AG09319 (cell line): ENCODE data around the gene KIAA0586.

Experiments
- DNase-seq: peaks from one replicate; pipeline ENCODE4 v3.0.0-alpha.2; 2010; ENCODE audit warnings: low read depth; ENCODE audit errors: extremely low read depth
- TF ChIP-seq, protein P1 (sequence below): IDR thresholded peaks from 2 replicates; pipeline ENCODE4 v1.5.1; 2011; ENCODE audit warnings: low read depth, mild to moderate bottlenecking, inconsistent platforms, low read length, moderate library complexity

KIAA0586 gene

DNA sequence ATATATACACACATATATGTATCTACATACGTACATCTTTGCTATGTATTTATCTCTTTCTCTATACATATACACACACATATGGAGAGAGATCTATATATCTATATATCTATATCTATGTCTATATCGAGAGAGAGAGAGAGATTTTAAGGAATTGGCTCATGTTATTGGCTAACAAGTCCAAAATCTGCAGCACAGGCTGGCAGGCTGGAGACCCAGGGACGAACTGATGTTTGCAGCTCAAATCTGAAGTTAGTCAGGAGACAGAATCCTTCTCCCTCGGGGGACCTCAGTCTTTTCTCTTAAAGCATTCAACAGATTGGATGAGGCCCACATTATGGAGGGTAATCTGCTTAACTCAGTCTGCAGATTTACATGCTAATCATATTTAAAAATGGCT, 169.5 kb downstream of the KIAA0586 start:
- no peak for DNase-seq
- TF ChIP-seq, protein P1, sequence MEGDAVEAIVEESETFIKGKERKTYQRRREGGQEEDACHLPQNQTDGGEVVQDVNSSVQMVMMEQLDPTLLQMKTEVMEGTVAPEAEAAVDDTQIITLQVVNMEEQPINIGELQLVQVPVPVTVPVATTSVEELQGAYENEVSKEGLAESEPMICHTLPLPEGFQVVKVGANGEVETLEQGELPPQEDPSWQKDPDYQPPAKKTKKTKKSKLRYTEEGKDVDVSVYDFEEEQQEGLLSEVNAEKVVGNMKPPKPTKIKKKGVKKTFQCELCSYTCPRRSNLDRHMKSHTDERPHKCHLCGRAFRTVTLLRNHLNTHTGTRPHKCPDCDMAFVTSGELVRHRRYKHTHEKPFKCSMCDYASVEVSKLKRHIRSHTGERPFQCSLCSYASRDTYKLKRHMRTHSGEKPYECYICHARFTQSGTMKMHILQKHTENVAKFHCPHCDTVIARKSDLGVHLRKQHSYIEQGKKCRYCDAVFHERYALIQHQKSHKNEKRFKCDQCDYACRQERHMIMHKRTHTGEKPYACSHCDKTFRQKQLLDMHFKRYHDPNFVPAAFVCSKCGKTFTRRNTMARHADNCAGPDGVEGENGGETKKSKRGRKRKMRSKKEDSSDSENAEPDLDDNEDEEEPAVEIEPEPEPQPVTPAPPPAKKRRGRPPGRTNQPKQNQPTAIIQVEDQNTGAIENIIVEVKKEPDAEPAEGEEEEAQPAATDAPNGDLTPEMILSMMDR, result no peak

DNA sequence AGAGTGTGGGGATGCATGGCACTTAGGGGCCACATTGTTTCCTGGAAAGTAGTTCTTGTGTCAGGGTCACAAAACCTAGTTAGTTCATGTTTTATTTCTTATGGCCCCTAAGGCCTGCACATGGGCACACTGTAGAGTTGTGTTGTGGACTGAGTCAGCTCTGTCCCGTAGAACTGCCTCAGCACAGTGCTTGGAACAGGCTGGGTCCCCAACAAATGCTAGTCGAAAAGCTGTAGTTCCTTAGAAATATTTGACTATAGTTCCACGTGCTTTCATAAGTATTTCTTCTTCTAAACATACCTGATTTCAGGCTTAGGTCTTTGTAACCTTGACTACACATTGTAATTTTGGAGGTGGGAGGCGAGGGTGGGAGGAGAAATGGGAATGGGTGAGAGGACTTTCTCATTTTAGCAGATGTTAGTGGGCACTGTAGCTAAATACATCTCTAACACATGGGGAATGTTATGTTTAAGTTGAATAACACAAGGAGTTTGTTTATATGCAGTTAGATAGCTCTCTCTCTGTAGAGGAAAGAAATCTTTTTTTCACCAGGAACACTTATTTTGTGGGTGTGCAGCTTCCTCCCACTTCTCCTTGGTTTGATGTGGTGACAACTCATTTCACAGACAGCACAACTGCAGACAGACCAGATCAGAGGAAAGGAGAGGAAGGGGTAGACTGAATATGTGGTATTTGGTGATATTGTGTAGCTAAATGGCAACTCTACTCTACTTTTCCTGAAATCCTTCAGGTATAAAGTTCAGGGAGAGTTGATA, 170.7 kb downstream of the KIAA0586 start:
- DNase-seq, result no peak
- TF ChIP-seq, protein P1, result no peak

DNA sequence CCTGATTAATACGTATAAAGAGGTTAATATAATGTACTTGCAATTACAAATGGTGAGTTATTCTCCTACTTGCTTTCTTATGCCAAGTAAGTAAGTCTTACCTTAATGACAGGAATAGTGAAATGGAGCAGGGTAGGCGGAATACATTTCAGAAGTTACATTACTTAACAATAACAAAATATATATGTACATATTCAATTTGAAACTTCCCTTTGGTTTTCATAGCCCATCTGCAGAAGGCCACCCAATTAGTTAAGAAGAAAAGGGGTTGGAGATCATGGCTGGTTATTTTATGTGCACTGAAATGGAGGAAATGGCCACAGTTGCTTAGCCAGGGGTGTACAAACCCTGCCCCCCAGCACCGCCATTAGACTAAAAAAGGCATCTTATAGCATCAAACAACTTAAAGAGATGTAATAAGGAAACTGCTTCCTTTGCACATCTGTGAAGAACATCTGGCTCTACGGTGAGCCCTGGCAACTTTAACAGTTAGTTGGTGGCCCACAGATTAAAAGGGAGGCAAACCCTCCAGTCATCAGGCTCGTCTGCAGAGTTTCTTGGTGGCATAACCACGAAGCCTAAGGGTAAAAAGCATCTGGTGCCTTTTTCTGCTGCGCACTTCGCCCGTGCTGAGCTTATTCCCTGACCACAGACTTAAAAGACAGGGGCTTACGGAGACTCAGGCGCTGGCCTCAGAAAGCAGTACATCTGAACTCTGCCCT, 171.4 kb downstream of the KIAA0586 start:
- TF ChIP-seq, protein P1, result no peak
- DNase-seq, result no peak

DNA sequence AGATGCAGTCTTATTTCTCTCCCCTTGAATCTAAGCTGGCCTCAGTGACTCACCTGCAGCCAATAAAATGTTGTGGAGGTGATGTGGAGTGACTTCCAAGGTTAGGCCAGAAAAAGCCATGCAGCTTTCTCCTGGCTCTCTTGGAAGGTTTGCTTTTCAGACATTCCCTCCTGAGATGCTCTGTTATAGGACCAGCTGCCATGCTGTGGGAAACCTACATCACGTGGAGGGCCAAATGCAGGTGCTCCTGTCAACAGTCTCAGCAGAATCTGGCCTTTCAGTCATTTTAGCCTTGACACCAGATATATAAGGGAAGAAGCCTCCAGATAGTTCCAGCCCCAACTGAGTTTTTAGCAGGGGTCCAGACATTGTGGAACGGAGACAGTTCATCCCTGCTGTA, 172.2 kb downstream of the KIAA0586 start:
- TF ChIP-seq, protein P1, result no peak
- DNase-seq, result no peak
